Measurements from ENCODE around the gene AAK1.
"Not testable (repeated sequence)": the region's sequence is repeated elsewhere in the genome, so short reads cannot be mapped to it uniquely, and the experiment has no call there.

AAK1 gene

DNA sequence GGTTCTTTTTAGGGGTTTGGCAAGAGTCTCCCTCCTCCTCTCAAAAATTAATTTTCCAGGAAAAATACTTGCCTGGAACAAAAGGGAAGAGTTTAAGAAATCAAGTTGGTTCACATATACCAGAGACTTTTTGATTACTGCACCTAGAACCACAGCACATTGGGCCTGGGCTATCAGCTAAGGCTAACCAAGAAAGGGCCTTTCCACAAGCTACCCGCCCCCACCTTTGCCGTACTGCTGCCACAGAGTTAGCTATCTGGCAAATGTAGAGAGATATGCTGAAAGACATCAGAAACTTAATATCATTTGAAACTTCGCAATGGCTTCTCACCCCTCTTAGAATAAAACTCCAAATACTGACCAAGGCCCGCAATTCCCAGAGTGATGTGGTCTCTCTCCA is 76.9 kb downstream of the AAK1 start:
- DNase-seq = peak; percentile 24

DNA sequence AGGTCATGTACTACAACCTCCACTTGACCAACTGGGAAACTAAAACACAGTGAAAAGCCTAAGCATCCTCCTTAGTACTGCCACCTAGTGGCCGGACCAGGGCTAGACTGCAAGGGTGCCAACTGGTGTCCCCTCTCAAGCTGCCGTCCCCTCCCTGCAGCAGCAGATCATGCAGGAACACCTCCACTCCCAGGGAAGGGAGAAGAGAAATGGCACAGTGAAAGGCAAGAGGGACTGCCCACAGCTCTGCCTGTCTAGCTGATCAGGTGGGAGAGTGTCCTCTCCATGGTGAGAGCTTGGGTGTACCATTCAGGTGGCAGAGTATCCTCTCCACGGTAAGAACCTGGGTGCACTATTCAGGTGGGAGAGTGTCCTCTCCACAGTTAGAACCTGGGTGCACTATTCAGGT is 78.1 kb downstream of the AAK1 start:
- DNase-seq = peak; percentile 66

DNA sequence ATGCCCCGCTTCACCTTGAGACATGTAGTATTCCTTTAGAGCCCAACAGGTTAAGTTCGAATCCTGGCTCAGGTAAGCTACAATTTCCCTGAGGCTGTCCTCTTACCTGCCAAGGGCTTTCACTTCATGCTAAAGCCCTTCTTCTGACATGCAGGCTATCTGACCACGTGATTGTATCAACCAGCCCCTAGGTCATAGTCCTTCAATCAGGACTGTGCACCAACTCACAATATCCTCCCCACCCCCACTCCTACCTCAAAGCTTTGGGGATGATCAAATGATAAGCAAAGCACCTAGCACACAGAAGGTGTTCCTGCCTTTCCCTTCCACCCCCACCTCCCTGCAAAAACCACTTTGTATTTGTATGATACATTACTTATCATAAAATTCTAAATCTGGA is 78.9 kb downstream of the AAK1 start:
- no peak for DNase-seq

DNA sequence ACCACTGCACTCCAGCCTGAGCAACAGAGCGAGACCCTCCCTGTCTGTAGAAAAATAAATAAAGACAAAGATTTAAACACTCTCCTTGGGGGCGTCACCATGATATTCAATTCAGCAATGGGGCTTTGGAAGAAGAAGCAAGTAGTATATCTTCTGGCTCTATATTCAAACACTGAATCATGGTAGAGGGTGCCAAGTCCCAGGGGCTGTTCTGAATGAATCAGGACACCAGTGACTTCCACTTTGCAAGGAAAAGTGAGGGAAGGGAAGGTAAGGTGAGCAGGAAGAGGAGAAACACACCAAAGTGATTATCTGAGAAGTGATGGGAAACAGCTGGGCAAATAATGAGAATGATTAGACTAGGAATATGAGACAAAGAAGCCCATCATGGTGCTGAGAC is 80.5 kb downstream of the AAK1 start:
- no peak for DNase-seq

DNA sequence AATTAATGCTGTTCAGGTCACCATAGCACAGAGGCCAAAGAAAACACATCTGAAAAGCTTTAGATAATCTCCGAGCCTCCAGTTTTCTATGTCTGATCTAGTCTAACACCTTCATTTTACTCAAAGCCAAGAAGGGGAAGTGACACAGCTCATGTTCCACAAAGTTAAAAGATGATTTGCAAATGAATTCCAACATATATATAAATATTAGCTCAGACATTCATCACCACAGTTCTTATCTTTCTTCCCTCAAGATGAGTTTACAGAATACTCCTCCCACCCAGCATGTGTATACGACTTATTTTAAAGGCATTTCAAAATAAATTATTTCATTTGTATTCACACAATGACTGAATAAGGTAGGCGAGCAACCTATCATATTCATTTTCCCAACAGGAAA is 82.4 kb downstream of the AAK1 start:
- DNase-seq = no peak

DNA sequence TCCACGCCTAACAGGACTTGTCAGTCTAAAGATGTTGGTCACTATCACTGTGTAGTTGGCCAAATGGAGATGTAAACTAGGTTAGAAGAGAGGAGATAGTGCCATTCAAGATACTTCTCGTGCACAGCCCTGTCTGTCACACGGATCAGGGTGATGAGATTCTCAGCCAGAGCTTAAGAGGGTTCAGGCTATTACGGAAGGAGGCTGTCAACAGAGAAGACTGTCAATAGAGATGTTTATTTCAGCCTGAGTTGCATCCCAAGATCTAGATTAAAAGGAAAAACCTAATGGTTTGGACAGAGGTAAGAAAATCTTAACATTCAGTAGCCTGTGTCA is 83.4 kb downstream of the AAK1 start:
- no peak for DNase-seq

DNA sequence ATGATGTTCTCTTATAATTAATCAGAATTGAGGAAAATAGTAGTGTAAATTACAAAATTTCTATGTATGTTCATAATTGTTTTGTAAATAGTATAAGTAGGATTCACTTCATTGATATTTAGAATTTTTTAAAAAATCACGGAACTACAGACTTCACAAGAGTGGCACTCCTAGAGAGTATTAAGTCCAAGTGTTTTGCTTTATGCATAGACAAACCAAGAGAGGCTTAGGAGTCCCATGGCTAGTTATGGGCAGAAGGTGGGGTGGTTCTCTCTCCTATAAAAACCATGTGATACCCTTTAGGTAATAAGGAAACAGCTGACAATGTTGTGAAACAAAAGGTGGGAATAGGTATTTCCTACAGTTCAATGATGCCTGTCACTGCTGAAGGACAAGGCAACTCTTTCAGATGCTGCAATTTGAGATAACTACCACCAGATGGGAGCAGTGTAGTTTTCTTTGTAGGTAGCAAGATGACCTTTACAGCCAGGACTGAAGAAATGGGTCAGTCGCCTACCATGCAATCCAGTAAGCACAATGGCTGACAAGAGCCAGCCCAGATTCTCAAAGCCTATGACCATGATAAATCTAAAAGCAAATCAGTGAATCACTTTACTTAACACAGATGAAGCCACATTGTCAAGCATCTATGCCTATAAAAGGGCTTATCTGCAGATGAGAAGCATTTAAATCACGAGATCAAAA is 83.9 kb downstream of the AAK1 start:
- no peak for DNase-seq

DNA sequence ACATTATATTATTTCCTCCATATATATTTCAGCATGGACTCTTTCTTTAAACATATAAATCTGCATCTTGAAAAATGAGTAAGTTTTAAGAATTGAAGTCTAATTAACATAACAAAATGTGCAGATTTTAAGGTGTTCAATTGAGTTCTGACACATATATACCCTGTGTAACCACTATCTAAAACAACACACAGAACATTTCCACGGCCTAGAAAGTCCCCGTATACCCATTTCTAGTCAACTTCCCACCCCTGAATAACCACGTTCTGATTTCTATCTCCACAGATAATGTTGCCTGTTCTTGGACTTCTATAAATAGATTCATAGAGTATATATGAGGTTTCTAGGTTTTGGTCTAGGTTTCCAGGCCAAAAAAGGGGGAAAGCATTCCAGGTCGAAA is 87.5 kb downstream of the AAK1 start:
- no peak for DNase-seq

DNA sequence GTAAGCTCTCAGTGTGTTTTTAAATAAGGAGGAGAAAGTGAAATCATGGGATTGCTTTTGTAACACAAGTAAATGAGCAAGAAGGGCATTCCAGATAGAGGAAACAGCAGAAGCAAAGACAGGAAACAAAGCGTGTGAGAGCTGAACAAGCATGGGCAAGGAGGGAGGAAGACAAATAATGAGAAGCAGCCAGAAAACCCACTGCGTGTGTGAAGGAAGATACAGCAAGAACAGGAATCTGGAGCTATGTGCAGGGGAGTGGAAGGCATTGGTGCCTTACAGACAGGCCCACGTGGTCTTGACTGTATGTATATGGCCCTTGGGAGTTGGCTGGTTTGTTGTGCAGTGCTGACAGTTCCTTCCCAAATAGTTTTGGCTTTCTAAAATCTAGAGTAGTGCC is 88.6 kb downstream of the AAK1 start:
- DNase-seq = no peak

DNA sequence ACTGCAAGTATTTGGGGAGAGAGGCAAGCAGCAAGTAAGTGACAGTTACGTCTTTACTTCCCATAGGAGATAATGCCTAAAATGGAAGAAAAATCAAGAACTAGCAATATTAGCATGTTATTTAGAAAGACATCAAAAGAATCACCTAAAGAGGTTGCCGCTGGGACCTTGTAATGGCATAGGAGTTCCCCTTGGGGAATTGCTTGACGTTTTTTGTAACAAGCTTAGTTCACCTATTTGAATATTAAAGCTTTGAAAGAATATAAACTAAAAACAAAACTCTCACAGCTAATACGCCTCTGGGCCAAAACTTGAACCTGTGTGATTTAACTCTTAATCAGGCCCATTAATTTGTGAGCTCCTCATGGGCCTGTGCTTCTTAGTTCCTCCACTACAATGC is 89.0 kb downstream of the AAK1 start:
- DNase-seq = no peak

DNA sequence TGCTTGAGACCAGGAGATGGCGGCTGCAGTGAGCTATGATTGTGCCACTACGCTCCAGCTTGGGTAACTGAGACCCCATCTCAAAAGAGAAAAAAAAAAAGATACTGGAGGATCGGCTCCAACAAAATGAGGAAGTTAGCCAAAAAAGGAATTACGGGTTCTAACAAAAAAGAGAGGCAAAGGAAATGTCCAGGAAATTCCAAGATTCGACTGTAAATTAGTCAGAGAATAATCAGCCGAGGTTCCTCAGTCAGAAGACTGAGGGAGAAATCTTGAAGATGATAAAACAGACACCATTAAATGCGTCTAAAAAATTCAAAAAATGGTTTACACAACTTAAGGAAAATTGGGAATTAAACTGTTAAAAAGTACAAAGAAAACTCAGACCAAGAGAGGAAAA is 89.5 kb downstream of the AAK1 start:
- DNase-seq = no peak

DNA sequence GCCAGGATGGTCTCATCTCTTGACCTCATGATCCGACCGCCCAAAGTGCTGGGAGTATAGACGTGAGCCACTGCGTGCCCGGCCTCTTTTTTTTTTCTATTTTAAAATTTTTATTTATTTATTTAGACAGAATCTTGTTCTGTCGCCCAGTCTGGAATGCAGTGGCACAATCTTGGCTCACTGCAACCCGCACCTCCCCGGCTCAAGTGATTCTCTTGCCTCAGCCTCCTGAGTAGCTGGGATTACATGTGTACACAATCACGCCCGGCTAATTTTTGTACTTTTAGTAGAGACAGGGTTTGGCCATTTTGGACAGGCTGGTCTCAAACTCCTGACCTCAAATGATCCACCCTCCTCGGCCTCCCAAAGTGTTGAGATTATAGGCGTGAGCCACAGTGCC is 93.0 kb downstream of the AAK1 start:
- not testable (repeated sequence) for DNase-seq

DNA sequence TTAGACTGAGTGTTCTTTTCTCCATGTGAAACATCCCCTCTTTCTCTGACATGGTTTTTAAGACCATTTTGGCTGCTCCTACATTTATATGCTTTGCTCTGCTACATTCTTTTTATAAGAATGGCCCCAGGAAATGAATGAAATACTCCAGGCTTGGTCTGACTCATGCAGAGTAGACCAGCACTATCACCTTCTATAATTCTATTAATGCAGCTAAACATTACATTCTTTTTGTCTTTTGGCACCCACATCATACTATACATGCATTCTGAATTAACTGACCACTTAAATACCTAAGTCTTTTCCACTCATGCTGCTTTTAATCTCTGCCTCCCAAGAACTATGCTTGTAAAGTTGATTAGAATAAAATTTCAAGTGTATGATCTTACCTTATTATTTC is 94.1 kb downstream of the AAK1 start:
- DNase-seq = no peak

DNA sequence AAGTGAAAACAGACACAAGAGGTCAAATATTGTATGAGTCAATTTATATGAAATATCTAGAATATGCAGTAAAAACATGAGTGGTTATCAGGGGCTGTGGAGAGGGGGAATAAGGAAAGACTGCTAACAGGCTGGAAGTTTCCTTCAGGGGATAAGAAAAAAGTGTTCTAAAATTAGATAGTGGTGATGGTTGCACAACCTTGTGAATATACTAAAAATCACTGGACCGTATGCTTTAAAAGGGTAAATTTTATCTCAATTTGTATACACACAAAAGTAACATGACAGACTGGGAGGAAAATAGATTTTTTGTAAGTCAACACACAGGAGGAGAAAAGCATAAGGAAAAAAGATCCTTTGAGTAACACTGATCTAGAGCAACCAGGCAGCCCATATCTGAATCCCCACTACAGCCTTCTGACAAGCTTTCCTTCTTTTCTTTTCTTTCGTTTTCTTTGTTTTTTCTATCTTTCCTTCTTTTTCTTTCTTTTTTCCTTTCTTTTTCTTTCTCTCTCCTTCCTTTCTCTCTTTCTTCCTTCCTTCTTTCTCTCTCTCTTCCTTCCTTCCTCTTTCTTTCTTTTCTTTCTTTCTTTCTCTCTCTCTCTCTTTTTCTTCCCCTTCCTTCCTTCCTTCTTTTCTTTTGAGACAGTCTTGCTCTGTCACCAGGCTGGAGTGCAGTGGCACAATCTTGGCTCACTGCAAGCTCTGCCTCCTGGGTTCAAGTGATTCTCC is 95.4 kb downstream of the AAK1 start:
- no peak for DNase-seq

DNA sequence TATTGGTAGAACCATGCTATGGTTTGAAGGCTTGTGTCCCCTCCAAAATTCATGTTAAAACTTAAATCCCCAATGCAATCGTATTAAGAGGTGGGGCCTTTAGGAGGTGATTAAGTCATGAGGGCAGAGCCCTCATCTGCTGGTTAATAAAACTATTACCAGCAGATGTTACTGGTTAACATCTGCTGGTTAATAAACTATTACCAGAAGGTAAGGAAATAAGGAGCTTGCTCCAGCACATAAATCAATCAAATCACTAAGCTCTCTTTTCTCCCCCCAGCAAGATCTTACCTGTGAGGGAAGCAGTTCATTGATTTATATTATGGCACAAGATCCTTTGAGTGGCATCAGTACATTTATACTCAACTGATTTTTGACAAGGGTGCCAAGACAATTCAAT is 96.9 kb downstream of the AAK1 start:
- DNase-seq = no peak

DNA sequence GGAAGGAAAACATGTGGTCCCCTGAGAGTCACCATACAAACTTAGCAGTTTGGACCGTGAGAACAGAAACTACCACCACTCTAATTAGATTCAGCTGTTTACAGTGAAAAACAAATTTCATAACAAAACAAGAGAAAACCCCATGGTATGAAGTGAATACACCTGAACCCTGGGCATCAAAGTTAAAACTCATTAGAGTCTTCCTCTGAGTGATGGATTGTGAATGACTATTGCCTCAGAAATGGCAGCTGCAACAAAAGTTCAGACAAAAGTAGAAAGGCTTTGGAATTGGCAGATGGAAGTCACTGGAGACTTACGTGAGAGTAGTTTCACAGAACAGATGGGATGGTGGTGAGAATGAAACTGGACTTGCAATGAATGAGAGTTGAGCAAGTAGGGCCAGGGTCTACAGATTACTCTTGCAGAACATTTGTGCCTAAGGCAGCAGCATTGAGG is 98.0 kb downstream of the AAK1 start:
- no peak for DNase-seq

DNA sequence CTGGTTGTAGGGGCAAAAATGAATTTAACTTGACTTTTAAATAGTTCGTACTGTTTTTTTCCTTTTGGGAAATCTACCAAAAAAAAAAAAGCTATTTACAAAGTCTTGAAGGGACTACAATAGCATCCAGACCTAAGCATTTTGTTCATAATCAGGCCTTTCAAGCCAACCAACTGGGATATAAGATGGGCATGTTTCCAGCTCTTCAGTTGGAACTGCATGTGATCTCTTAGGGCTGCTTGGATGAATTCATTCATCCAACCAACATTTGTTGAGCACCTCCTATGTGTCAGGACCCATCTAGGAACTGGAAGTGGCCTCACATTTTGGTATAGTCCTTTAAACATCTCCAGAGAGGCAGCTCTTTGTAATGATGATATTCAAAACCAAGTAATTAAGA is 98.6 kb downstream of the AAK1 start:
- no peak for DNase-seq

DNA sequence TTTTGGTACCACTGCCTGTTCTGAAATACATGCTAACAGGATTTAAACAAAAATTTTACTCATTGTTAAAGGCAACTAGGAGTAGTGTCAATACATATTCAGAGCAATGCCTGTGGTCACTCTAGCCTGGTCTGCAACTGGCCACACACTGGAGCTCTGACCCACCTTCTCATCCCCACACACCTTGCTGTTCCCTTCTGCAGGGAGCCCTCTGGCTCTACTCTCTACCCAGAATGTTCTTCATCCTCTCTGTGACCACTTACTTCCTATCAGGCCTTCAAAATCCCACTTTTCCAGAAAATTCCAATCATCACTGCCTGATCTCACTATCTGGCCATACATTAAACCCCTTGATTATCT is 104.0 kb downstream of the AAK1 start:
- no peak for DNase-seq

DNA sequence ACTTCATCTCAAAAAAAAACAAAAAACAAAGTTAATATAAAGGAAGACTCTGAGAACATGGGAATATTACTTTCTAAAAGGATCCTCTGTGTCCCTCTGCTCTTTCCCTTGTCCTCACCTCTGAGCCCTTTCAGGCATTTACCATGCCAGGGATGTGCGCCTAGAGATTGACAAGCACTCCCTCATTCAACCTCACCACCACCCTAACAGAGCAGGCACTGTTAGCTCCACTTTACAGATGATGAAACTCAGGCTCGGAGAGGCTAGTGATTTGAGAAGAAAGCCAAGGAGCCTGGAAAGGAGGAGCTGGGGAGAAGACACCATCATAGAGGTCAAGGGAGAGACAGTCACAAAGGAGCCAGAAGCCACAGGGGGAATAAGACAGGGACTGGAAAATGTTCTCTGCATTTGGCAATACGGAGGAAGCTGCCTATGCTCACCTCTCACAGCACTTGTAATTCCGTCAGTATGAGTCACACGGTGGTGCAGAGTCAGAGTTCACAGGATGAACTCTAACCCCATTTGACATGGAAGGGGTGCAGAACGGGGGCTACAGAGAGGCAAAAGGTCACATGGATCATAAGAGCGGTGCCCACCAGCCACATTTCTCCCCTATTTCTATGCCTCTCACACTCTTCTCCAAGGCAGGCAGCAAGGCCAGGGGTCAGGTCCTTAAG is 104.5 kb downstream of the AAK1 start:
- no peak for DNase-seq

DNA sequence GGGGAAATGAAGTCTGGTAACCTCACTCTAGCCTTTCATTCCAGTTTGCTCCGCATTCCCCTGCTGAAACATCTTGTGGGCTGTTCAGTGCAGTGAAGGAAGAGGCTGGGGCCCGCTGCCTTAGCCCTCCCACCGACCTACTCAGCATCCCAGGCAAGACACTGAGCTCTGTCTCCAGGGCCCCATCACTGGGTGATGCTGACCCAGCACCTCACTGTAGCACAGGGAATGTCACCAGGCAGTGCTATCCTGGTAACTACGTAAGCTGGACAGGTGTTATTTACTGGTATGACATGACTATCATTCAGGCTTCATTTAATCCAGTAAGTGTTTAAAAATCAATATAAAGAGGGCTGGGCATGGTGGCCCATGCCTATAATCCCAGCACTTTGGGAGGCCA is 105.3 kb downstream of the AAK1 start:
- DNase-seq = no peak

DNA sequence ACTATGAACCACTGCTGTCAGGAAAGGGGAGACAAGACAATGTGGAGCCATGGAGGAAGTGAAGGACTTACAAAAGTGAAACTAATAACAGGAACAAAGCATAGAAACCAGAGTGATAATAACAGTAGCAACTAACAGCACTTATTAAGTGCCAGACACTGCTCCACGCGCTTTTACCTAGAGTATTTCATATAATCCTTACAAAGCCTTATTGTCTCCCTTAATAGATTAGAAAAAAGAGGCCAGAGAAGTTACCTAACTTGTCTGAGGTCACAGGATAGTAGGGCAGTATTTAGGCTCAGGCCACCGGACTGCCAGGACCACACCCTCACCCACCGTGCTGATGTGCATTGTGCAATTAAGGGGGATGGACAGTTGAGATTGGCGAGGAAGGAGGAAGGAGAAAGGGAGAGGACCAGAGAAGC is 107.7 kb downstream of the AAK1 start:
- no peak for DNase-seq

DNA sequence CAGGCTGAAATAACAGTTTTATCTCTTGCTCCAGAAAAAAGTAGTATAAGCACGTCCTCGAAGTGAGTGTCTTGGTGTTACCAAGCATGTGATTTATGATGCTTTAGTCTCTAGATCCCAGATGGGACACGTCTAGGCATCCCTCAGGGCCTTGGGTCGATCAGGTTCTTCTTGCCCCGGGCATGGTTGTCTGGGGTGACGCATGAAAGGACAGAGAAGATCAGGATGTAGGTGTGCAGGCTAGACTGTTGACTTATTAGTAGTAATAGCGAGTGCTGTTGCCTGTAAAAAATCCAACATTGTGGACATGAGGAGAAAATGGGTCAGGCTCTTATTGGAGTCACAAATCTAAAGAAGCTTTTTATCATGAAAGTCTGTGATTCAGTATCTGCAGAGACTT is 112.4 kb downstream of the AAK1 start:
- DNase-seq = no peak

DNA sequence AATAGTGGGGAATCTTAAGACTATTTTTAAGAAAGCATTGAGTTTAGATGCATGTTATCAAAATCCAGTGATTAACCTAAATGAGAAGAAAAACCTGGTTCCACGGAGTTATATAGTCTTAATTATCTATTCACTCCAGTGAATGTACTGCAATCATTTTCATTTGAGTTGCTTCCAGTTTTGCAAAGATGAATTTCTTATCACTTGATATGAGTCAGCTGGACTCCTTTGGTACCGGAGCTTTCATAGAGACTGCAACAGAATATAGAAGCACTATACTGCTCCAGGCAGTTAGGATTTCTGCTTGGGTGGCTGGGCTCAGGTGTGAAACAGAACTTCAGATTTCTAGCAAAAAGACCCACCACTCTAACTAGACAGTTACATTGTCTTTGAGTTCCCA is 114.1 kb downstream of the AAK1 start:
- no peak for DNase-seq

DNA sequence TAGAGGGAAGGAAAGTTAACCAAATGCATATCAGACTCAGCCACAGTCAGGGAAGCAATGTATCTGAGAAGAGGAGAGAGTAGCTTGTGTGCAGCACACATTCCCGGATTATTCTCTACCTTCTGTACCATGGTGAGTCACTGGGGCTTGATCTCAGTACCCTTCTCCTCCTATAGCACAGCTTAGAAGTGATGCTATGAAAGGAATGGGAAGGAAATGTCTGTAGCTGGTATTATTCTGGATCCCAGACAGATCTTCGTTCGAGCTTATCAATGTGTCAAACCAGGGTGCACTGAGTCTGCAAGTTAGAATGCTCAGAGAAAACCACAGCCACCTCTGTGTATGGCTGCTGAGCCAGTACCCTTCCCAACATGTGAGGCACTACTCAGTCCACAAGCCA is 118.3 kb downstream of the AAK1 start:
- no peak for DNase-seq

DNA sequence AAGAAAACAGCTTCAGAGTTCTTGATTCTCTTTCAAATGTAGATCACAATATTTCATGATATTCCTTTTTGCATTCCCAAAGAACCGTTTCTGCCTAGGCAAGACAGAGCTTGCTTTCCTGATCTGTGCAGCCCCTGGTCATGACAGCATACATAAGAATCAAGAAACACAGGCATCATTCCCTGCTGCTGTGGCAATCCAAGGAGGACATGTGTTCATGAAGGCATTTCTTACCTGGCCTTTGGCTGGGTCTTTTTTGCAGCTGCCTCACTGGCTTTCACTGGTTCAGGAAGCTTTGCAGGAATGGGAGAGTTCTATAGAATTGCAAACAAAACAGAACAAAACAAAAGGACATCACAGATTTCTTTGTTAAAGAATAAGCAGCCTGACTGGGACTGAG is 118.7 kb downstream of the AAK1 start:
- DNase-seq = no peak
